H1 (cell line): ENCODE measurements around the gene HES4. TPM values are rescaled to one million over a fixed set of nuclear protein-coding genes. Genes with fewer than 3 reads are reported as not detected.

Experiments used
- BACH1 ChIP-seq: IDR thresholded peaks from 2 replicates; pipeline ENCODE4 v1.6.1; 2012; ENCODE audit warnings: low read length, improper control_type of control experiment
- BCL11A ChIP-seq, 2 experiments: IDR thresholded peaks; one replicate each; pipeline ENCODE4 v1.6.1; 2011; ENCODE audit warnings: low read depth in 2 of 2, low read length in 2 of 2, mild to moderate bottlenecking in 2 of 2
- BRCA1 ChIP-seq: IDR thresholded peaks from 2 replicates; pipeline ENCODE4 v1.6.1; 2012; ENCODE audit warnings: low read depth, low read length, improper control_type of control experiment
- EP300 ChIP-seq, 2 experiments: IDR thresholded peaks; 1 replicate in 1 of 2; 2 replicates in 1 of 2; pipeline ENCODE4 v1.6.1; 2011 to 2012; ENCODE audit warnings: low read depth in 2 of 2, low read length in 2 of 2, mild to moderate bottlenecking in 2 of 2, borderline replicate concordance in 1 of 2, inconsistent platforms in 1 of 2, moderate library complexity in 1 of 2
- FOSL1 ChIP-seq: IDR thresholded peaks from 2 replicates; pipeline ENCODE4 v1.6.1; 2011; ENCODE audit warnings: mild to moderate bottlenecking, low read depth, low read length, moderate library complexity; ENCODE audit not compliant: insufficient read depth
- KDM4A ChIP-seq: IDR thresholded peaks from one replicate; pipeline ENCODE4 v1.7.1; 2012; ENCODE audit warnings: low read depth, mild to moderate bottlenecking, moderate library complexity, low read length, inconsistent platforms; ENCODE audit not compliant: severe bottlenecking
- MAFK ChIP-seq: IDR thresholded peaks from 2 replicates; pipeline ENCODE4 v1.6.1; 2012; ENCODE audit warnings: low read depth, mild to moderate bottlenecking, improper control_type of control experiment, low read length
- MAX ChIP-seq: IDR thresholded peaks from 2 replicates; pipeline ENCODE4 v1.6.1; 2012; ENCODE audit warnings: inconsistent platforms
- SP4 ChIP-seq: IDR thresholded peaks from 2 replicates; pipeline ENCODE4 v1.6.1; 2012; ENCODE audit warnings: low read length, inconsistent platforms
- TEAD4 ChIP-seq: IDR thresholded peaks from 2 replicates; pipeline ENCODE4 v1.6.1; 2012; ENCODE audit warnings: low read depth, low read length, inconsistent platforms, mixed read lengths
- USF2 ChIP-seq: IDR thresholded peaks from 2 replicates; pipeline ENCODE4 v1.6.1; 2011; ENCODE audit warnings: low read length, improper control_type of control experiment
- polyA plus RNA-seq, 7 experiments: library from polyadenylated mRNA; depleted of rRNA in 3 of 7; stranded (reverse) in 5 of 7; unstranded in 2 of 7; fragments of >200 nt in 5 of 7; fragments of 200-250 nt in 2 of 7; gene quantifications; 1 replicate in 5 of 7; 2 replicates in 1 of 7; 4 replicates in 1 of 7; pipeline versions ENCODE4 v1.2.1 to v1.2.3, GENCODE V29; 2011 to 2013; ENCODE audit warnings: missing spikeins in 2 of 7, mixed read lengths in 2 of 7
- total RNA-seq: library from RNA; stranded (reverse); fragmentation: NEBNext Ultra II Directional; extraction: Animal tissue kit (Norgen Biotek cat#: 25700); gene quantifications from 2 replicates; pipeline ENCODE4 v1.2.1, GENCODE V29; 2021

HES4 gene
- total and polyA plus RNA-seq, 2 of the 8 experiments (the other 6 are each of a cell fraction or from before 2014, with no cell fraction given): 2.8 to 3.5 TPM

GRCh38 chr1:1000357-1001056 is 610 bp upstream of the HES4 start (continued):
- TF ChIP-seq KDM4A (peak; percentile 79), BRCA1 (no peak), USF2 (no peak), EP300 (IDR thresholded peaks at IDR 0.05; ENCODE audit: borderline replicate concordance in 1 of 2, low read depth in 2 of 2, low read length in 2 of 2) (peak in 1 of 2 experiments; percentile 3; a peak in 1 of 3 replicates), BACH1 (0 out of 2 replicates have a peak, but pooled peaks have one; percentile 18), FOSL1 (no peak), MAX (peak; percentile 99), TEAD4 (no peak), MAFK (no peak), BCL11A (IDR thresholded peaks at IDR 0.05; ENCODE audit: low read depth in 2 of 2, low read length in 2 of 2) (no peak), SP4 (no peak)
